ENCODE data around the gene IRAK3. TPM values are rescaled to one million over a fixed set of nuclear protein-coding genes. Genes with fewer than 3 reads are reported as not detected.
"Not testable (repeated sequence)": the region's sequence is repeated elsewhere in the genome, so short reads cannot be mapped to it uniquely, and the experiment has no call there.

IRAK3 gene
- total RNA-seq, 3 donors from 2014 or later (not counting 1 experiment from before 2014, with no cell fraction given): 3.7 to 9.9 (median 9.2) TPM

- Histone ChIP-seq H3K27me3 (ENCODE audit: control insufficient read depth, insufficient read depth, low read length) (no peaks in the 10 kb centered on the region), H3K36me3 (ENCODE audit: control insufficient read depth, insufficient read depth, low read length) (peaks cover 16% of the 10 kb centered on the region), H3K27ac (ENCODE audit: low read length) (peak within 1 kb of the TSS; percentile 84), H3K4me3 (ENCODE audit: low read length) (peak within 1 kb of the TSS; percentile 91), H3K4me1 (ENCODE audit: control insufficient read depth, insufficient read depth, low read length) (peaks cover 14% of the 10 kb centered on the region), H3K9me3 (ENCODE audit: control insufficient read depth, insufficient read depth, low read length) (no peaks in the 10 kb centered on the region)
- peak within 1 kb of the TSS; percentile 98 for H3K4me3 Mint-ChIP-seq
- H3K36me3 Mint-ChIP-seq: peaks cover 5% of the 10 kb centered on the region
- H3K27me3 Mint-ChIP-seq (ENCODE audit: low read depth in 2 of 2): no peaks in the 10 kb centered on the region
- no peak for TF ChIP-seq CTCF (IDR thresholded peaks at IDR 0.05)
- H3K4me1 Mint-ChIP-seq: peaks cover 39 to 47% of the 10 kb centered on the region in 2 donors
- intact Hi-C loops (cut with micrococcal nuclease): loop anchor here (2.0 to 10.0 kb wide), 3 partner anchors 133 to 965 kb away; partner anchors contain the start of genes CAND1, LLPH and TMBIM4
- H3K9me3 Mint-ChIP-seq: no peaks in the 10 kb centered on the region
- ATAC-seq: peak; percentile 86 to 94 (median 89)
- under 1% methylated on average over 45 of the region's 45 CpGs for WGBS (ENCODE audit: insufficient coverage)
- peak; percentile 82 to 97 for DNase-seq
- H3K27ac Mint-ChIP-seq: peak within 1 kb of the TSS; percentile 82 to 99
These were observed 113.2 kb downstream of the IRAK3 start, which contains the start of gene HELB for GRCh38 chr12:66301944-66302826. Gene HELB, plus strand, starts transcription at chr12:66302493. Its CDS starts 111 bp downstream, at chr12:66302604.

GRCh38 chr12:66302827-66303169 is 113.8 kb downstream of the IRAK3 start:
- peak overlapping the region; percentile 82 to 99 for H3K27ac Mint-ChIP-seq
- Histone ChIP-seq H3K36me3 (ENCODE audit: control insufficient read depth, insufficient read depth, low read length) (peaks cover 16% of the 10 kb centered on the region), H3K4me3 (ENCODE audit: low read length) (peak overlapping the region; percentile 91), H3K27me3 (ENCODE audit: control insufficient read depth, insufficient read depth, low read length) (no peaks in the 10 kb centered on the region), H3K4me1 (ENCODE audit: control insufficient read depth, insufficient read depth, low read length) (peaks cover 14% of the 10 kb centered on the region), H3K9me3 (ENCODE audit: control insufficient read depth, insufficient read depth, low read length) (no peaks in the 10 kb centered on the region), H3K27ac (ENCODE audit: low read length) (peak overlapping the region; percentile 84)
- no peak for TF ChIP-seq CTCF (IDR thresholded peaks at IDR 0.05)
- intact Hi-C loops (cut with micrococcal nuclease): loop anchor here (2.0 to 10.0 kb wide), 3 partner anchors 134 to 965 kb away; partner anchors contain the start of genes CAND1, LLPH and TMBIM4
- H3K27me3 Mint-ChIP-seq (ENCODE audit: low read depth in 2 of 2): no peaks in the 10 kb centered on the region
- H3K36me3 Mint-ChIP-seq: peaks cover 5% of the 10 kb centered on the region
- ATAC-seq (no peak), DNase-seq (no peak)
- no peaks in the 10 kb centered on the region for H3K9me3 Mint-ChIP-seq
- 0% methylated on average over 2 of the region's 6 CpGs for WGBS (ENCODE audit: insufficient coverage)
- peak overlapping the region; percentile 98 for H3K4me3 Mint-ChIP-seq
- peaks cover 39 to 51% of the 10 kb centered on the region in 2 donors for H3K4me1 Mint-ChIP-seq

DNA sequence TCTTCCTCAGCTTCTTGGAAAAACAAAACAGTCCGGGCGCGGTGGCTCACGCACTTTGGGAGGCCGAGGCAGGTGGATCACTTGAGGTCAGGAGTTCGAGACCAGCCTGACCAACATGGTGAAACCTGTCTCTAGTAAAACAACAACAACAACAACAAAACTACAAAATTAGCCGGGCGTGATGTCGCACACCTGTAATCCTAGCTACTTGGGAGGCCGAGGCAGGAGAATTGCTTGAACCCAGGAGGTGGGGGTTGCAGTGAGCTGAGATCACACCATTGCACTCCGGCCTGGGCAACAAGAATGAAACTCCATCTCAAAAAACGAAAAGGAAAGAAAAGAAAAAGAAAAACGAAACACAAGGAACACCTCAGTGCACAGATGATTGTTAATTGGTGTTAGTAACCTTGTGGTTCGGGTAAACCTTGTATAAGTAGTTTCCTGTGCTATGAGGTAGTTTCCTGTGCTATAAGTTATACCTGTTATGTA is 114.3 kb downstream of the IRAK3 start:
- H3K27ac Mint-ChIP-seq: peak overlapping the region; percentile 82 to 99
- Histone ChIP-seq H3K4me1 (ENCODE audit: control insufficient read depth, insufficient read depth, low read length) (peaks cover 14% of the 10 kb centered on the region), H3K36me3 (ENCODE audit: control insufficient read depth, insufficient read depth, low read length) (peaks cover 21% of the 10 kb centered on the region), H3K27ac (ENCODE audit: low read length) (peak overlapping the region; percentile 74), H3K4me3 (ENCODE audit: low read length) (peak overlapping the region; percentile 91)
- intact Hi-C loops (cut with micrococcal nuclease): loop anchor here (2.0 to 10.0 kb wide), 3 partner anchors 135 to 964 kb away; partner anchors contain the start of genes CAND1, LLPH and TMBIM4
- H3K4me1 Mint-ChIP-seq: peaks cover 39 to 55% of the 10 kb centered on the region in 2 donors
- H3K27me3 Mint-ChIP-seq (ENCODE audit: low read depth in 2 of 2); H3K9me3 ChIP-seq (ENCODE audit: control insufficient read depth, insufficient read depth, low read length); H3K27me3 ChIP-seq (ENCODE audit: control insufficient read depth, insufficient read depth, low read length); H3K36me3 Mint-ChIP-seq; H3K9me3 Mint-ChIP-seq: not testable (repeated sequence)
- peak overlapping the region; percentile 98 for H3K4me3 Mint-ChIP-seq
- ATAC-seq (peak; percentile 59 to 65 (median 62)), DNase-seq (peak in 1 of 2 donors; percentile 73)
- 45% methylated on average over 14 of the region's 14 CpGs for WGBS (ENCODE audit: insufficient coverage)

Other genes starting within 250 kb of the IRAK3 start
- 10 to 100 TPM; 24.9 to 27.3 (median 25.5) TPM for gene LLPH, start 58.5 kb upstream of the IRAK3 start, total RNA-seq
- gene TMBIM4, start 19.2 kb upstream of the IRAK3 start, total RNA-seq: 10 to 100 TPM; 46.6 to 72.0 (median 63.2) TPM
- 10 to 100 TPM; 29.2 to 45.6 (median 36.6) TPM for gene HELB, start 113.3 kb downstream of the IRAK3 start, total RNA-seq

All from natural killer cell (primary cell).